Muscle of back (tissue), 10 donors: ENCODE data around the gene CALM1. TPM values are rescaled to one million over a fixed set of nuclear protein-coding genes. Genes with fewer than 3 reads are reported as not detected.

Experiments
- polyA plus RNA-seq, 10 donors: library from polyadenylated mRNA; unstranded; fragments of 120-200 nt; gene quantifications; one replicate each; pipeline ENCODE4 v1.2.1, GENCODE V29; 2013; ENCODE audit not compliant: insufficient read length in 10 of 10

Gene CALM1
- polyA plus RNA-seq, 10 donors = 198 to 307 (median 264) TPM

Other genes starting within 250 kb of the CALM1 start
- gene PSMC1, start 140.5 kb upstream of the CALM1 start, polyA plus RNA-seq = 100 to 1,000 TPM in 9 of 10 donors, 10 to 100 TPM in 1; 94.5 to 136 (median 111) TPM
- gene NRDE2, start 65.1 kb upstream of the CALM1 start, polyA plus RNA-seq = 10 to 100 TPM in 4 of 10 donors, 1 to 10 TPM in 6; 7.0 to 12.3 (median 9.3) TPM